ENCODE data around the gene KDM4B.

DNA sequence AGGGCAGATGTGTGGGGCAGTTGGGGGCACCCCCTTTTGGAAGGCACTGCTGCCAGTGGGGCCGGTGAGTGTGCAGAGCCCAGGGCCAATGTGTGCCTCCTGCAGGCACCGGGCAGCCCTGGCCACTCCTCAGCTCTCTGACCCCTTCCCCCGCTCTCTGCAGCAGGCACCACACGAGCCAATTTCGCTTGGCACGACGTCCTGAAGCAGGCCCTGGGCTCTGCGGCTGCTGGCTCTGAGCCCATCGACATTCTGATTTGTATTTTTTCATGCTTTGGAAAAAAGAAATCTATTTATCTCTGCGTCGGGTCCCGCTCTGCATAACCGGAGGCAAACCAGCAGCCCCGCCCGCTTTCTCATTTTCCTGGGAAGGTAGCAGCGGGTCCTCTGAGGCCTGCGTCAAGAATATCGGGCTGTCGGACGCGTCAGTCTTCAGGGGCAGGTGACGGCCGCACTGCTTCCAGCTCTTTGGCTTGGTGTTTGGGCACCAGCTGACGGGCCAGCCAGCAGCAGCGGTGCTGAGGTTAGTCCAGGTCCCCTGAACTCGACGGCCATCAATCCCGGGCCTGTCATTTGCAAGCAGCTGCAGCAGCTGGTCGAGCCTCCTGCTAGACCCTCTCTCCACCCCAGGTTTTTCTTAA, 134.3 kb downstream of the KDM4B start:
- TF ChIP-seq POLR2A (IDR thresholded peaks at IDR 0.05): no peak
- TF ChIP-seq, protein P1, sequence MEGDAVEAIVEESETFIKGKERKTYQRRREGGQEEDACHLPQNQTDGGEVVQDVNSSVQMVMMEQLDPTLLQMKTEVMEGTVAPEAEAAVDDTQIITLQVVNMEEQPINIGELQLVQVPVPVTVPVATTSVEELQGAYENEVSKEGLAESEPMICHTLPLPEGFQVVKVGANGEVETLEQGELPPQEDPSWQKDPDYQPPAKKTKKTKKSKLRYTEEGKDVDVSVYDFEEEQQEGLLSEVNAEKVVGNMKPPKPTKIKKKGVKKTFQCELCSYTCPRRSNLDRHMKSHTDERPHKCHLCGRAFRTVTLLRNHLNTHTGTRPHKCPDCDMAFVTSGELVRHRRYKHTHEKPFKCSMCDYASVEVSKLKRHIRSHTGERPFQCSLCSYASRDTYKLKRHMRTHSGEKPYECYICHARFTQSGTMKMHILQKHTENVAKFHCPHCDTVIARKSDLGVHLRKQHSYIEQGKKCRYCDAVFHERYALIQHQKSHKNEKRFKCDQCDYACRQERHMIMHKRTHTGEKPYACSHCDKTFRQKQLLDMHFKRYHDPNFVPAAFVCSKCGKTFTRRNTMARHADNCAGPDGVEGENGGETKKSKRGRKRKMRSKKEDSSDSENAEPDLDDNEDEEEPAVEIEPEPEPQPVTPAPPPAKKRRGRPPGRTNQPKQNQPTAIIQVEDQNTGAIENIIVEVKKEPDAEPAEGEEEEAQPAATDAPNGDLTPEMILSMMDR (IDR thresholded peaks at IDR 0.05): no peak
